Measurements from ENCODE around the gene PTPRG.

Gene PTPRG

GRCh38 chr3:61593446-61594029, 32.2 kb downstream of the PTPRG start:
- DNase-seq (ENCODE audit: low read depth) = no peak
- in situ Hi-C loops (cut with HindIII; ENCODE audit: low sequenced_read_pairs) = no loop called here
- TF ChIP-seq, protein P1, sequence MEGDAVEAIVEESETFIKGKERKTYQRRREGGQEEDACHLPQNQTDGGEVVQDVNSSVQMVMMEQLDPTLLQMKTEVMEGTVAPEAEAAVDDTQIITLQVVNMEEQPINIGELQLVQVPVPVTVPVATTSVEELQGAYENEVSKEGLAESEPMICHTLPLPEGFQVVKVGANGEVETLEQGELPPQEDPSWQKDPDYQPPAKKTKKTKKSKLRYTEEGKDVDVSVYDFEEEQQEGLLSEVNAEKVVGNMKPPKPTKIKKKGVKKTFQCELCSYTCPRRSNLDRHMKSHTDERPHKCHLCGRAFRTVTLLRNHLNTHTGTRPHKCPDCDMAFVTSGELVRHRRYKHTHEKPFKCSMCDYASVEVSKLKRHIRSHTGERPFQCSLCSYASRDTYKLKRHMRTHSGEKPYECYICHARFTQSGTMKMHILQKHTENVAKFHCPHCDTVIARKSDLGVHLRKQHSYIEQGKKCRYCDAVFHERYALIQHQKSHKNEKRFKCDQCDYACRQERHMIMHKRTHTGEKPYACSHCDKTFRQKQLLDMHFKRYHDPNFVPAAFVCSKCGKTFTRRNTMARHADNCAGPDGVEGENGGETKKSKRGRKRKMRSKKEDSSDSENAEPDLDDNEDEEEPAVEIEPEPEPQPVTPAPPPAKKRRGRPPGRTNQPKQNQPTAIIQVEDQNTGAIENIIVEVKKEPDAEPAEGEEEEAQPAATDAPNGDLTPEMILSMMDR (IDR thresholded peaks at IDR 0.05; ENCODE audit: low read depth, low read length, missing control alignments) = no peak
- H3K4me3 ChIP-seq (ENCODE audit: low read depth, low read length) = no peak overlapping the region

DNA sequence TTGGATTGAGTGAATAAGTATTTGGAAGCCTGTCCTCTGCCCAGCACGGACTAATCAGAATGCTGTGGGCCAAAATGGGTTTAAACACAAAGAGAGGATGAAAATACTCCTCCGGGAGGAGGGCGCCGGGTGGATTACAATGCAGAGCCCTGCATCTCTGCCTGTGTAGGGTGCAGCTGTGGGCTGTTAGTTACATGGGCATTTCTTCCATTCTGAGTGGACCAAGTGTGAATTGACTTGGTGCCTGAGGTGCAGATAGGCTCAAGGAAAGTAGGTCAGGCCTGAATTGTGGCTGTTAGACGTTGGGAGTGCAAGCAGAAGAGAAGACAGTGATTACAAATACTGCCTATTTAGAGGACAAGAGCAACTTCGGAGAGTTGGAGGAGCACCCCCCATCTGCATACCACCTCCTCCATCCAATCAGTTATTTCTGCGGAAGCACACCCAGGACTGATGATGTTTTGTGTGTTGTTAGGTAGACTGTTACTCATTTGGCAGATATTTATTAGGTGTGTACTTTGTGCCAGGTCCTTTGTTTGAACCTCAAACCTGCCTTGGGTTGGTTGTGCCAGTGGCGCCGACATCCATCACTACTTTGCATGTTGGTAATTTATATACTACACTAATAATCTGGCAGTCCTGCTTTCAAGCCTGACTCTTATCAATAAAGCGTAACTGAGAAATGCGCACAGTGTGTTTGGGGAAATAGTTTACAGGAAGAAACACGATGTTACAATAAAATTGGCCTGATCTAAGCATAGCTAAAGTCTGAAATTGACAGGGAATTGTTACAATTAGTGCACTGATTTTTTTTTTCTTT, 33.0 kb downstream of the PTPRG start:
- H3K4me3 ChIP-seq (ENCODE audit: low read depth, low read length) = no peak overlapping the region
- no peak for DNase-seq (ENCODE audit: low read depth)
- TF ChIP-seq, protein P1 (IDR thresholded peaks at IDR 0.05; ENCODE audit: low read depth, low read length, missing control alignments) = no peak
- in situ Hi-C loops (cut with HindIII; ENCODE audit: low sequenced_read_pairs) = no loop called here

DNA sequence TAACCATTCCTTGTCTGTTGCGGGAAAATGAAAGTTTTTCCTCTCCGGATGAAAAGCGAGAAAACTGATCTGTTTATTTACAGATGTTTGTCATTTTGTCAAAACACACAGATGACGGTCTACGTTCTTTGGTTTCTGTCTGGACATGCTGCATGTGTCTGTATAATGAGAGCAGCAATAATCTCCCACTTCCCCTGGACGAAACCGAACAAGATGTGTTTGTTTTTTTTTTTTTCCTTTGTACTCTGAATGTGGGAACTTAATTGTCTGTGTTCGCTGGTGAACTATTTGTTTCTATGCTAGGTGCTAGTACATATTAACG, 33.6 kb downstream of the PTPRG start:
- in situ Hi-C loops (cut with HindIII; ENCODE audit: low sequenced_read_pairs) = no loop called here
- DNase-seq (ENCODE audit: low read depth) = no peak
- H3K4me3 ChIP-seq (ENCODE audit: low read depth, low read length) = no peak overlapping the region
- TF ChIP-seq, protein P1 (IDR thresholded peaks at IDR 0.05; ENCODE audit: low read depth, low read length, missing control alignments) = no peak

DNA sequence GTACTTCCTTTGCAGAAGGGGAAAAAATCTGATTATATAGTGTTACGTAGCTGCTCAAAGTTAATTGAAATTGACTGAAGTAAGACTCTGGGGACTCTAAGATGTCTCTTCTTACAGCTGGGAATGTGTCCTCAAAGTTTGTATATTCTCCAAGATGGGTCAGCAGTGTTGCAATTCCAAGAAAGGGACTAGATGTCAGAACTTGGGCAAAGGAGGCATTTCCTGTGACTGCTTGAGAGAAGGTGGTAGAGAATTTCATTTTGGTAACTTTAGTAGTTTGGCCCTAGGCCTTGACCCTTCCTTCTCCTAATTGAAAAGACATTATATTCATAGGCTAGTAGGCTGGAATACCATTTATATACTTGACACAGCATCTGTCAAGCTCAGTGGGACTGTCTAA, 33.9 kb downstream of the PTPRG start:
- no peak for DNase-seq (ENCODE audit: low read depth)
- H3K4me3 ChIP-seq (ENCODE audit: low read depth, low read length) = no peak overlapping the region
- TF ChIP-seq, protein P1 (IDR thresholded peaks at IDR 0.05; ENCODE audit: low read depth, low read length, missing control alignments) = no peak
- in situ Hi-C loops (cut with HindIII; ENCODE audit: low sequenced_read_pairs) = no loop called here

- TF ChIP-seq, protein P1 (IDR thresholded peaks at IDR 0.05; ENCODE audit: low read depth, low read length, missing control alignments) = no peak
- in situ Hi-C loops (cut with HindIII; ENCODE audit: low sequenced_read_pairs) = no loop called here
- H3K4me3 ChIP-seq (ENCODE audit: low read depth, low read length) = no peak overlapping the region
- DNase-seq (ENCODE audit: low read depth) = no peak
Measured at GRCh38 chr3:61595826-61596225, 34.5 kb downstream of the PTPRG start.

GRCh38 chr3:61597906-61598305, 36.5 kb downstream of the PTPRG start:
- TF ChIP-seq, protein P1 (IDR thresholded peaks at IDR 0.05; ENCODE audit: low read depth, low read length, missing control alignments) = no peak
- in situ Hi-C loops (cut with HindIII; ENCODE audit: low sequenced_read_pairs) = no loop called here
- no peak for DNase-seq (ENCODE audit: low read depth)
- no peak overlapping the region for H3K4me3 ChIP-seq (ENCODE audit: low read depth, low read length)

All from astrocyte of the cerebellum (primary cell).